ENCODE results near the gene RAB3B.
"Not testable (repeated sequence)": the region's sequence is repeated elsewhere in the genome, so short reads cannot be mapped to it uniquely, and the experiment has no call there.

Gene RAB3B

GRCh38 chr1:51969038-51969705 is 21.3 kb downstream of the RAB3B start:
- no peak for TF ChIP-seq CTCF (IDR thresholded peaks at IDR 0.05; ENCODE audit: insufficient read depth, missing control alignments)
- FAIRE-seq (no peak), DNase-seq (ENCODE audit: insufficient read length, low spot score) (no peak)

- no peak for TF ChIP-seq CTCF (IDR thresholded peaks at IDR 0.05; ENCODE audit: insufficient read depth, missing control alignments)
- DNase-seq (ENCODE audit: insufficient read length, low spot score) = no peak
- no peak for FAIRE-seq
These were observed 21.9 kb downstream of the RAB3B start for GRCh38 chr1:51968632-51969031.

GRCh38 chr1:51967213-51967791 is 23.2 kb downstream of the RAB3B start:
- not testable (repeated sequence) for FAIRE-seq; DNase-seq (ENCODE audit: insufficient read length, low spot score)

GRCh38 chr1:51966559-51966958 is 23.9 kb downstream of the RAB3B start:
- peak; percentile 84 for FAIRE-seq
- TF ChIP-seq CTCF (IDR thresholded peaks at IDR 0.05; ENCODE audit: insufficient read depth, missing control alignments) = no peak
- peak; percentile 57 for DNase-seq (ENCODE audit: insufficient read length, low spot score)

GRCh38 chr1:51964309-51964696 is 26.2 kb downstream of the RAB3B start:
- no peak for DNase-seq (ENCODE audit: insufficient read length, low spot score)
- FAIRE-seq = no peak
- no peak for TF ChIP-seq CTCF (IDR thresholded peaks at IDR 0.05; ENCODE audit: insufficient read depth, missing control alignments)

- FAIRE-seq = no peak
- no peak for DNase-seq (ENCODE audit: insufficient read length, low spot score)
- no peak for TF ChIP-seq CTCF (IDR thresholded peaks at IDR 0.05; ENCODE audit: insufficient read depth, missing control alignments)
These were observed 26.8 kb downstream of the RAB3B start for GRCh38 chr1:51963592-51964308.

- no peak for TF ChIP-seq CTCF (IDR thresholded peaks at IDR 0.05; ENCODE audit: insufficient read depth, missing control alignments)
- FAIRE-seq (no peak), DNase-seq (ENCODE audit: insufficient read length, low spot score) (no peak)
These were observed 27.8 kb downstream of the RAB3B start for GRCh38 chr1:51962486-51963356.
